Right renal pelvis (tissue), 4 donors: ENCODE data around the gene TNXB. TPM values are rescaled to one million over a fixed set of nuclear protein-coding genes. Genes with fewer than 3 reads are reported as not detected.
"Not testable (repeated sequence)": the region's sequence is repeated elsewhere in the genome, so short reads cannot be mapped to it uniquely, and the experiment has no call there.

Source experiments
- DNase-seq, 4 donors: peaks; one replicate each; pipeline ENCODE4 v3.0.0-alpha.2; 2013; ENCODE audit warnings: low read depth in 4 of 4, low spot score in 3 of 4, missing footprints in 1 of 4
- polyA plus RNA-seq, 4 donors: library from polyadenylated mRNA; unstranded; fragments of 120-200 nt; gene quantifications; one replicate each; pipeline ENCODE4 v1.2.1, GENCODE V29; 2013; ENCODE audit not compliant: insufficient read length in 4 of 4

TNXB gene
- polyA plus RNA-seq, 4 donors, result 3.2 to 11.2 (median 5.0) TPM

- not testable (repeated sequence) for DNase-seq
These were observed 65.4 kb downstream of the TNXB start for GRCh38 chr6:32043589-32044380.

GRCh38 chr6:32042276-32042675, 66.9 kb downstream of the TNXB start:
- DNase-seq, result not testable (repeated sequence)

- DNase-seq, result not testable (repeated sequence)
These were observed 67.8 kb downstream of the TNXB start for GRCh38 chr6:32041385-32041784.

- not testable (repeated sequence) for DNase-seq
These were observed 68.2 kb downstream of the TNXB start for GRCh38 chr6:32041050-32041321.

GRCh38 chr6:32040299-32041049, 68.7 kb downstream of the TNXB start:
- not testable (repeated sequence) for DNase-seq

GRCh38 chr6:32039321-32040274, 69.5 kb downstream of the TNXB start:
- not testable (repeated sequence) for DNase-seq

GRCh38 chr6:32038878-32039277, 70.3 kb downstream of the TNXB start:
- DNase-seq, result not testable (repeated sequence)

GRCh38 chr6:32037598-32038524, 71.3 kb downstream of the TNXB start, which contains the start of gene CYP21A2:
TSS of gene CYP21A2 (plus strand) at chr6:32038415. CDS start at chr6:32038423, 8 bp downstream.
- not testable (repeated sequence) for DNase-seq

GRCh38 chr6:32037136-32037535, 72.0 kb downstream of the TNXB start:
- DNase-seq, result not testable (repeated sequence)

GRCh38 chr6:32035283-32036013, 73.7 kb downstream of the TNXB start:
- DNase-seq, result not testable (repeated sequence)

GRCh38 chr6:32029553-32029952, 79.6 kb downstream of the TNXB start:
- not testable (repeated sequence) for DNase-seq

- not testable (repeated sequence) for DNase-seq
These were observed 80.5 kb downstream of the TNXB start for GRCh38 chr6:32028631-32029030.

- DNase-seq, result not testable (repeated sequence)
These were observed 87.0 kb downstream of the TNXB start for GRCh38 chr6:32022100-32022499.

- DNase-seq, result not testable (repeated sequence)
These were observed 94.6 kb downstream of the TNXB start, which contains the start of gene C4B for GRCh38 chr6:32014547-32014946. TSS of gene C4B (plus strand) at chr6:32014795. CDS start at chr6:32014846, 51 bp downstream.

GRCh38 chr6:32013738-32014137, 95.4 kb downstream of the TNXB start:
- DNase-seq, result not testable (repeated sequence)

- not testable (repeated sequence) for DNase-seq
These were observed 96.1 kb downstream of the TNXB start for GRCh38 chr6:32012941-32013617.

- DNase-seq, result not testable (repeated sequence)
These were observed 98.1 kb downstream of the TNXB start for GRCh38 chr6:32010856-32011530.

- DNase-seq, result not testable (repeated sequence)
These were observed 99.6 kb downstream of the TNXB start for GRCh38 chr6:32009537-32009936.
